H1 (cell line): ENCODE measurements around the gene GMNN. TPM values are rescaled to one million over a fixed set of nuclear protein-coding genes. Genes with fewer than 3 reads are reported as not detected.

Experiments
- CREB1 ChIP-seq: IDR thresholded peaks from 2 replicates; pipeline ENCODE4 v1.6.1; 2012; ENCODE audit warnings: inconsistent platforms
- CTBP2 ChIP-seq: IDR thresholded peaks from 2 replicates; pipeline ENCODE4 v1.7.0; 2011; ENCODE audit warnings: borderline replicate concordance, mild to moderate bottlenecking, moderate library complexity, mixed read lengths, low read length; ENCODE audit not compliant: insufficient read depth, insufficient read length
- EGR1 ChIP-seq: IDR thresholded peaks from 2 replicates; pipeline ENCODE4 v1.6.1; 2011; ENCODE audit warnings: low read depth, low read length, borderline replicate concordance
- SP4 ChIP-seq: IDR thresholded peaks from 2 replicates; pipeline ENCODE4 v1.6.1; 2012; ENCODE audit warnings: low read length, inconsistent platforms
- TBP ChIP-seq: IDR thresholded peaks from 2 replicates; pipeline ENCODE4 v1.6.1; 2011; ENCODE audit warnings: low read depth, low read length, improper control_type of control experiment
- YY1 ChIP-seq: IDR thresholded peaks from 2 replicates; pipeline ENCODE4 v1.6.1; 2011; ENCODE audit warnings: low read depth, mild to moderate bottlenecking, low read length
- polyA plus RNA-seq, 7 experiments: library from polyadenylated mRNA; depleted of rRNA in 3 of 7; stranded (reverse) in 5 of 7; unstranded in 2 of 7; fragments of >200 nt in 5 of 7; fragments of 200-250 nt in 2 of 7; gene quantifications; 1 replicate in 5 of 7; 2 replicates in 1 of 7; 4 replicates in 1 of 7; pipeline versions ENCODE4 v1.2.1 to v1.2.3, GENCODE V29; 2011 to 2013; ENCODE audit warnings: missing spikeins in 2 of 7, mixed read lengths in 2 of 7
- total RNA-seq: library from RNA; stranded (reverse); fragmentation: NEBNext Ultra II Directional; extraction: Animal tissue kit (Norgen Biotek cat#: 25700); gene quantifications from 2 replicates; pipeline ENCODE4 v1.2.1, GENCODE V29; 2021

Gene GMNN
- total and polyA plus RNA-seq, 2 of the 8 experiments (the other 6 are each of a cell fraction or from before 2014, with no cell fraction given): 65.9 to 101 TPM

DNA sequence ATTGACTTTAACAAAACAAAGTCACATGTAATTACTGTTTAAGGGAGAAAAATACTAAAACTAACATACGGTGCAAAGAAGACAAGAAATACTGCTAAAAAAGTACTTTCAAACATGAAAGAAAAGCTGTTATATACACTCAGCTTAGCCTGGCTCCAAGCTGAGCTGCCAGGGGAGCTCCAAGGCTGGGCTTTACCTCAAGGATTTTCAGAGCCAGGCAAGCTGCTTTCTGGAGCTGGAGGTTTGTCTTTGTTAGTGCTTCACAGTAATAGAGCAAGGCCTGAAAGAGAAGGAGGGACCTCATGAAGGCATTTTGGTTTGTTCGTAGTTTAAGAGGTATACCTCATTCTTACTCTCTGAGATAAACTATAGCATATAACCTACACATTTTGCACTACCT is 43.6 kb downstream of the GMNN start (continued):
- TF ChIP-seq CREB1: no peak
- TF ChIP-seq TBP: no peak
- no peak for TF ChIP-seq YY1
- no peak for TF ChIP-seq EGR1
- no peak for TF ChIP-seq SP4
- TF ChIP-seq CTBP2: no peak
